Neural progenitor cell (in vitro differentiated cells): ENCODE measurements around the gene RUNX3. TPM values are rescaled to one million over a fixed set of nuclear protein-coding genes. Genes with fewer than 3 reads are reported as not detected.

Experiments
- DNase-seq: peaks from one replicate; pipeline ENCODE4 v3.0.0-alpha.2; 2016; ENCODE audit warnings: low spot score
- H2AFZ ChIP-seq: fragments of 200-600 bp; sonication (generic); replicated peaks from 2 replicates; pipeline ENCODE4 v1.6.1; 2016; ENCODE audit warnings: antibody characterized with exemption
- H3F3A ChIP-seq: fragments of 200-600 bp; sonication (generic); 2 replicates; pipeline ENCODE4 v1.6.1; 2016; ENCODE audit warnings: antibody characterized with exemption, low read depth
- H3K27ac ChIP-seq: fragments of 200-600 bp; sonication (generic); 2 replicates; pipeline ENCODE4 v1.5.1; 2016; ENCODE audit warnings: mild to moderate bottlenecking
- H3K27me3 ChIP-seq: fragments of 200-600 bp; sonication (generic); 2 replicates; pipeline ENCODE4 v1.6.1; 2016; ENCODE audit warnings: mild to moderate bottlenecking, moderate library complexity
- H3K36me3 ChIP-seq: fragments of 200-600 bp; sonication (generic); 2 replicates; pipeline ENCODE4 v1.5.1; 2016
- H3K4me1 ChIP-seq: fragments of 200-600 bp; sonication (generic); 2 replicates; pipeline ENCODE4 v1.6.1; 2016; ENCODE audit warnings: mixed run types
- H3K4me2 ChIP-seq: fragments of 200-600 bp; sonication (generic); 2 replicates; pipeline ENCODE4 v1.6.1; 2016
- H3K4me3 ChIP-seq: fragments of 200-600 bp; sonication (generic); 2 replicates; pipeline ENCODE4 v1.5.1; 2016
- H3K79me2 ChIP-seq: fragments of 200-600 bp; sonication (generic); 2 replicates; pipeline ENCODE4 v1.6.1; 2016; ENCODE audit warnings: low read depth
- H3K9ac ChIP-seq: fragments of 200-600 bp; sonication (generic); 2 replicates; pipeline ENCODE4 v1.6.1; 2016
- H3K9me3 ChIP-seq: fragments of 200-600 bp; sonication (generic); 2 replicates; pipeline ENCODE4 v1.5.1; 2016; ENCODE audit warnings: low read depth
- H4K20me1 ChIP-seq: fragments of 200-600 bp; sonication (generic); 2 replicates; pipeline ENCODE4 v1.6.1; 2016; ENCODE audit warnings: low read depth
- H3K27ac Mint-ChIP-seq: 3 replicates; pipeline ENCODE4 v1.8.0; 2021; ENCODE audit warnings: mixed read lengths
- H3K27me3 Mint-ChIP-seq: 2 replicates; pipeline ENCODE4 v1.8.0; 2022; ENCODE audit warnings: low read depth, mild to moderate bottlenecking, inconsistent platforms, moderate library complexity, mixed read lengths; ENCODE audit not compliant: insufficient read depth
- H3K36me3 Mint-ChIP-seq: 3 replicates; pipeline ENCODE4 v1.8.0; 2021; ENCODE audit warnings: mixed read lengths
- H3K4me1 Mint-ChIP-seq: 3 replicates; pipeline ENCODE4 v1.8.0; 2021; ENCODE audit warnings: mixed read lengths
- H3K4me3 Mint-ChIP-seq: 3 replicates; pipeline ENCODE4 v1.8.0; 2021; ENCODE audit warnings: mild to moderate bottlenecking, moderate library complexity, mixed read lengths
- H3K9me3 Mint-ChIP-seq: 3 replicates; pipeline ENCODE4 v1.8.0; 2020; ENCODE audit warnings: mixed read lengths
- CTCF ChIP-seq: fragments of 200-600 bp; sonication (generic); IDR thresholded peaks from 2 replicates; pipeline ENCODE4 v1.5.1; 2017; ENCODE audit warnings: antibody characterized with exemption, mild to moderate bottlenecking
- EZH2 ChIP-seq: fragments of 200-600 bp; sonication (generic); IDR thresholded peaks from 2 replicates; pipeline ENCODE4 v1.6.1; 2017; ENCODE audit warnings: antibody characterized with exemption, mild to moderate bottlenecking, moderate library complexity
- EZH2phosphoT487 ChIP-seq: fragments of 200-600 bp; sonication (generic); IDR thresholded peaks from 2 replicates; pipeline ENCODE4 v1.6.1; 2017; ENCODE audit warnings: antibody characterized with exemption
- total RNA-seq: library from RNA; depleted of rRNA; stranded (reverse); fragments of >200 nt; gene quantifications from 2 replicates; pipeline ENCODE4 v1.2.3, GENCODE V29; 2015; ENCODE audit warnings: low replicate concordance

The RUNX3 gene
- total RNA-seq, 1 donor from 2014 or later: not detected

DNA sequence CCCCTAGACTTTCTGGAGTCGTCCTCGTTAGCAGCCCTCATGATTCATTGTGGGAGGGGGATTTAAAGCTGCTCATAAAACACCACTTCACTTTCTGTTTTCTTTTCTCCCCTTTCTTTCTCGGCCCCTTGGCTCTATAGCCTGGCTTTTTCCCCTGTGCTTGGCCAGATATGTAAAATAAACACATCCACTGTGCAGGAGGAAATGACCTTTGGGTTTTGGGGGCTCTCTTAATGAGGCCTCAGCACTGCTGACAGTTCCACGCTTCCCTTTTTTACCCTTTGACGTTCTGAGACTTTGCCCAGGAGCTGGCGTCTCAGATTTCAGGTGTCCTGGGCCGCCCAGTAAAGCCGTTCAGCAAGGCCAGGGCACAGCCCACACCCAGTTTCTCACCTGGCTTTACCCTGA, 65.7 kb downstream of the RUNX3 start:
- H4K20me1 ChIP-seq: no peaks in the 10 kb centered on the region
- Mint-ChIP-seq H3K4me1 (peaks cover 12% of the 10 kb centered on the region), H3K27me3 (peaks cover 12% of the 10 kb centered on the region), H3K27ac (no peak overlapping the region), H3K4me3 (peak overlapping the region; percentile 3), H3K36me3 (no peaks in the 10 kb centered on the region), H3K9me3 (no peaks in the 10 kb centered on the region)
- no peak overlapping the region for H3K4me2 ChIP-seq
- H2AFZ ChIP-seq: no peak overlapping the region
- H3K27me3 ChIP-seq: no peaks in the 10 kb centered on the region
- H3K27ac ChIP-seq: no peak overlapping the region
- H3K36me3 ChIP-seq: no peaks in the 10 kb centered on the region
- no peaks in the 10 kb centered on the region for H3K79me2 ChIP-seq
- DNase-seq: peak; percentile 38
- no peaks in the 10 kb centered on the region for H3K9me3 ChIP-seq
- H3F3A ChIP-seq: peaks cover 5% of the 10 kb centered on the region
- H3K4me1 ChIP-seq: peaks cover 19% of the 10 kb centered on the region
- no peak for TF ChIP-seq EZH2
- TF ChIP-seq EZH2phosphoT487: no peak
- TF ChIP-seq CTCF: no peak
- no peak overlapping the region for H3K9ac ChIP-seq
- H3K4me3 ChIP-seq: no peak overlapping the region

DNA sequence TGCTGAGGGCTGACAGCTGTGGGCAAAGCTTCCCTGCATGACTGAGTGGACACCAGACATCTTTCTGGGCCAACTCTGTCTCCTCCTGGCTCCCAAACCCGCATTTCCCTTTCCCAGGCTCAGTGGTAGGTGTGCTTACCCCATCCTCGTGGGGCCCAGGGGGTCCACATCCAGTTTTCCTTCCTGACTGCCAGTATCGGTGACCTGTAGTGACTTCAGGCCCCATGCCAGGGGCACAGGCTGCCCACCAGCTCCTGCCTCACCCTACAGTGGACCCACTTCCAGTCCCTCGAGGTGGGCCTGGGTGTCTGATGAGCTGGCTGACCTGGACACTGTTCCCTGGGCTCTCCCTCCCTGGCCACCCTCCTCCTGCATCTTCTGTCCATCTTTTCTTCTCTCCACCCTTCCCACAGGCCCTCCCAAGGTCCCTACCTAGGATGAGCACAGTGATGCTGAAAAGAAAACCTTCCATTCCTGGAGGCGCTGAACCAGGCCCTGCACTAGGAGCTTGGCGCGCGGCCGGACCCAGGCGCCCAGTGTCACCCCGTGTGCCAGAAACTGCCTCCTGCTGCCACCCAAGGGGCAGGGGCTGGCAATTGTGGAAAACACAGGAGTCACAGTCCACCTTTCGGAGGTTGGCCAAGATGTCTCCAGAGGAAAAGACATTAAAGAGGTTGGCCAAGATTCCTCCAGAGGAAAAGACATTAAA, 67.1 kb downstream of the RUNX3 start:
- Mint-ChIP-seq H3K27me3 (peaks cover 12% of the 10 kb centered on the region), H3K4me3 (no peak overlapping the region), H3K9me3 (no peaks in the 10 kb centered on the region), H3K4me1 (peaks cover 12% of the 10 kb centered on the region), H3K36me3 (no peaks in the 10 kb centered on the region), H3K27ac (peak overlapping the region; percentile 19)
- peaks cover 5% of the 10 kb centered on the region for H3F3A ChIP-seq
- H3K4me2 ChIP-seq: no peak overlapping the region
- peaks cover 19% of the 10 kb centered on the region for H3K4me1 ChIP-seq
- no peak overlapping the region for H3K27ac ChIP-seq
- H4K20me1 ChIP-seq: no peaks in the 10 kb centered on the region
- no peak overlapping the region for H3K4me3 ChIP-seq
- H3K9me3 ChIP-seq: no peaks in the 10 kb centered on the region
- H3K27me3 ChIP-seq: no peaks in the 10 kb centered on the region
- H3K36me3 ChIP-seq: no peaks in the 10 kb centered on the region
- no peaks in the 10 kb centered on the region for H3K79me2 ChIP-seq
- no peak for DNase-seq
- H2AFZ ChIP-seq: no peak overlapping the region
- H3K9ac ChIP-seq: no peak overlapping the region
- TF ChIP-seq EZH2phosphoT487: no peak
- TF ChIP-seq CTCF: no peak
- TF ChIP-seq EZH2: no peak

- H3K27ac Mint-ChIP-seq: peak overlapping the region; percentile 42
- H3K27ac ChIP-seq: no peak overlapping the region
- H3K4me2 ChIP-seq: peak overlapping the region; percentile 17
- peaks cover 5% of the 10 kb centered on the region for H3K27me3 Mint-ChIP-seq
- H3K27me3 ChIP-seq: no peaks in the 10 kb centered on the region
- H3K4me3 ChIP-seq: no peak overlapping the region
- peaks cover 5% of the 10 kb centered on the region for H3F3A ChIP-seq
- DNase-seq: peak; percentile 13
- H3K9ac ChIP-seq: no peak overlapping the region
- no peaks in the 10 kb centered on the region for H3K9me3 ChIP-seq
- H3K4me3 Mint-ChIP-seq: no peak overlapping the region
- H3K4me1 ChIP-seq: peaks cover 19% of the 10 kb centered on the region
- peak overlapping the region; percentile 71 for H2AFZ ChIP-seq
- no peaks in the 10 kb centered on the region for H3K9me3 Mint-ChIP-seq
- no peaks in the 10 kb centered on the region for H3K79me2 ChIP-seq
- TF ChIP-seq EZH2 (no peak), CTCF (peak; percentile 12), EZH2phosphoT487 (no peak)
- H3K4me1 Mint-ChIP-seq: peaks cover 12% of the 10 kb centered on the region
- H3K36me3 Mint-ChIP-seq: no peaks in the 10 kb centered on the region
- no peaks in the 10 kb centered on the region for H3K36me3 ChIP-seq
- no peaks in the 10 kb centered on the region for H4K20me1 ChIP-seq
These were observed 68.0 kb downstream of the RUNX3 start for GRCh38 chr1:24861821-24862727.
